Measurements from ENCODE around the gene UBALD1. TPM values are rescaled to one million over a fixed set of nuclear protein-coding genes. Genes with fewer than 3 reads are reported as not detected.
A peak's percentile ranks its signal among the peaks of the same experiment; 100 is the strongest.

UBALD1 gene
- total RNA-seq, 1 experiment from 2014 or later, result 24.6 TPM

- peaks cover 14% of the 10 kb centered on the region for H3K4me1 ChIP-seq (ENCODE audit: insufficient read depth, low read length)
- peak overlapping the region; percentile 97 for H3K4me2 ChIP-seq (ENCODE audit: low read length)
- DNase-seq, result no peak
- BruUV-seq (replicated peaks), result no TSS peak
- intact Hi-C loops (cut with micrococcal nuclease), result no loop called here
- TF ChIP-seq CTCF (conservative IDR thresholded peaks at IDR 0.05; ENCODE audit: low read depth, low read length) (no peak), EZH2phosphoT487 (IDR thresholded peaks at IDR 0.05; ENCODE audit: borderline replicate concordance, low read length) (no peak), EZH2 (IDR thresholded peaks at IDR 0.05; ENCODE audit: low read length, unreplicated experiment) (no peak)
- CTCF ChIA-PET, result no interaction called here
- peak overlapping the region; percentile 87; the same call in 1 of the 2 replicates for H3K4me3 ChIP-seq (ENCODE audit: low read length)
- H2AFZ ChIP-seq (ENCODE audit: low read length), result no peak overlapping the region
- no peaks in the 10 kb centered on the region for H3F3A ChIP-seq (ENCODE audit: low read length, unreplicated experiment)
- no peaks in the 10 kb centered on the region for H3K9me3 ChIP-seq (ENCODE audit: low read length)
- H3K79me2 ChIP-seq (ENCODE audit: low read length), result peaks cover 43% of the 10 kb centered on the region
- no peaks in the 10 kb centered on the region for H3K36me3 ChIP-seq (ENCODE audit: low read depth, low read length)
- no peak overlapping the region for H3K27ac ChIP-seq (ENCODE audit: low read length)
- H3K27me3 ChIP-seq (ENCODE audit: low read length), result no peaks in the 10 kb centered on the region
- no peak for ATAC-seq
- H3K9me2 ChIP-seq (replicated peaks; ENCODE audit: low read length), result no peaks in the 10 kb centered on the region
- H3K9ac ChIP-seq (ENCODE audit: low read length), result peak overlapping the region; percentile 84; the same call in 1 of the 2 replicates
- H4K20me1 ChIP-seq (ENCODE audit: low read length), result peaks cover 13% of the 10 kb centered on the region
- POLR2A ChIA-PET (ENCODE audit: unreplicated experiment), result no interaction called here
Observed at GRCh38 chr16:4612474-4612931, 2.2 kb downstream of the UBALD1 start.

GRCh38 chr16:4611337-4612021, 3.2 kb downstream of the UBALD1 start:
- peaks cover 43% of the 10 kb centered on the region for H3K79me2 ChIP-seq (ENCODE audit: low read length)
- H3K9ac ChIP-seq (ENCODE audit: low read length), result no peak overlapping the region
- no peaks in the 10 kb centered on the region for H3K9me3 ChIP-seq (ENCODE audit: low read length)
- H4K20me1 ChIP-seq (ENCODE audit: low read length), result peaks cover 13% of the 10 kb centered on the region
- H3K4me2 ChIP-seq (ENCODE audit: low read length), result no peak overlapping the region
- no peak for ATAC-seq
- peaks cover 17% of the 10 kb centered on the region for H3K4me1 ChIP-seq (ENCODE audit: insufficient read depth, low read length)
- no peak overlapping the region for H2AFZ ChIP-seq (ENCODE audit: low read length)
- BruUV-seq (replicated peaks), result no TSS peak
- intact Hi-C loops (cut with micrococcal nuclease), result no loop called here
- TF ChIP-seq EZH2phosphoT487 (IDR thresholded peaks at IDR 0.05; ENCODE audit: borderline replicate concordance, low read length) (no peak), CTCF (conservative IDR thresholded peaks at IDR 0.05; ENCODE audit: low read depth, low read length) (no peak), EZH2 (IDR thresholded peaks at IDR 0.05; ENCODE audit: low read length, unreplicated experiment) (no peak)
- H3K27me3 ChIP-seq (ENCODE audit: low read length), result no peaks in the 10 kb centered on the region
- H3F3A ChIP-seq (ENCODE audit: low read length, unreplicated experiment), result no peaks in the 10 kb centered on the region
- no peaks in the 10 kb centered on the region; the same call in 1 of the 2 replicates for H3K36me3 ChIP-seq (ENCODE audit: low read depth, low read length)
- no peak overlapping the region for H3K27ac ChIP-seq (ENCODE audit: low read length)
- no peak for DNase-seq
- POLR2A ChIA-PET (ENCODE audit: unreplicated experiment), result no interaction called here
- H3K4me3 ChIP-seq (ENCODE audit: low read length), result no peak overlapping the region
- no peaks in the 10 kb centered on the region for H3K9me2 ChIP-seq (replicated peaks; ENCODE audit: low read length)
- CTCF ChIA-PET, result no interaction called here
